GM23338 (cell line): ENCODE results near the gene SLC23A1. TPM values are rescaled to one million over a fixed set of nuclear protein-coding genes. Genes with fewer than 3 reads are reported as not detected.
A peak's percentile ranks its signal among the peaks of the same experiment; 100 is the strongest.

Source experiments
- ATAC-seq: fragments of 200-7000 bp; cut with Tn5 transposase; 3 replicates; pipeline ENCODE4 v1.9.1; 2020
- DNase-seq: peaks from one replicate; pipeline ENCODE4 v3.0.0-alpha.2; 2015; ENCODE audit warnings: low spot score
- H2AFZ ChIP-seq: fragments of 200-600 bp; sonication (generic); 2 replicates; pipeline ENCODE4 v1.8.0; 2016; ENCODE audit warnings: antibody characterized with exemption, mild to moderate bottlenecking, moderate library complexity
- H3F3A ChIP-seq: fragments of 200-600 bp; sonication (generic); replicated peaks from 2 replicates; pipeline ENCODE4 v1.8.0; 2017; ENCODE audit warnings: antibody characterized with exemption, mixed run types, low read depth
- H3K27ac ChIP-seq: fragments of 200-600 bp; sonication (generic); 2 replicates; pipeline ENCODE4 v1.6.1; 2016; ENCODE audit warnings: low read depth
- H3K27me3 ChIP-seq: fragments of 200-600 bp; sonication (generic); 2 replicates; pipeline ENCODE4 v1.8.0; 2016; ENCODE audit warnings: mild to moderate bottlenecking, mixed run types, moderate library complexity; ENCODE audit not compliant: insufficient read depth
- H3K36me3 ChIP-seq: fragments of 200-600 bp; sonication (generic); 2 replicates; pipeline ENCODE4 v1.8.0; 2016; ENCODE audit warnings: mild to moderate bottlenecking; ENCODE audit not compliant: insufficient read depth
- H3K4me1 ChIP-seq: fragments of 200-600 bp; sonication (generic); 2 replicates; pipeline ENCODE4 v1.8.0; 2016; ENCODE audit warnings: mild to moderate bottlenecking, moderate library complexity; ENCODE audit not compliant: insufficient read depth
- H3K4me2 ChIP-seq: fragments of 200-600 bp; sonication (generic); 2 replicates; pipeline ENCODE4 v1.7.1; 2017; ENCODE audit warnings: mixed run types
- H3K4me3 ChIP-seq: fragments of 200-600 bp; sonication (generic); 2 replicates; pipeline ENCODE4 v1.6.1; 2016; ENCODE audit warnings: mixed run types
- H3K79me2 ChIP-seq: fragments of 200-600 bp; sonication (generic); replicated peaks from 2 replicates; pipeline ENCODE4 v1.8.0; 2017; ENCODE audit warnings: mild to moderate bottlenecking; ENCODE audit not compliant: insufficient read depth
- H3K9me2 ChIP-seq: fragments of 200-600 bp; sonication (generic); 2 replicates; pipeline ENCODE4 v1.8.0; 2017; ENCODE audit not compliant: insufficient read depth
- H4K20me1 ChIP-seq: fragments of 200-600 bp; sonication (generic); replicated peaks from 2 replicates; pipeline ENCODE4 v1.8.0; 2017; ENCODE audit warnings: mild to moderate bottlenecking; ENCODE audit not compliant: insufficient read depth
- H3K27ac Mint-ChIP-seq: 2 replicates; pipeline ENCODE4 v1.8.0; 2020; ENCODE audit warnings: inconsistent platforms, mild to moderate bottlenecking, moderate library complexity, mixed read lengths
- H3K27me3 Mint-ChIP-seq: 3 replicates; pipeline ENCODE4 v1.8.0; 2022; ENCODE audit warnings: low read depth, mild to moderate bottlenecking, moderate library complexity, mixed read lengths, inconsistent platforms; ENCODE audit not compliant: insufficient read depth, poor library complexity
- H3K36me3 Mint-ChIP-seq: 3 replicates; pipeline ENCODE4 v1.8.0; 2021; ENCODE audit warnings: low read depth, mild to moderate bottlenecking, inconsistent platforms, moderate library complexity, mixed read lengths
- H3K4me1 Mint-ChIP-seq: 3 replicates; pipeline ENCODE4 v1.8.0; 2020; ENCODE audit warnings: mild to moderate bottlenecking, inconsistent platforms, mixed read lengths
- H3K4me3 Mint-ChIP-seq: 3 replicates; pipeline ENCODE4 v1.8.0; 2021; ENCODE audit warnings: moderate library complexity, mild to moderate bottlenecking, inconsistent platforms, mixed read lengths
- H3K9me3 Mint-ChIP-seq: 3 replicates; pipeline ENCODE4 v1.8.0; 2020; ENCODE audit warnings: moderate library complexity, mild to moderate bottlenecking, inconsistent platforms, mixed read lengths
- CTCF ChIP-seq, 2 experiments: fragments of 200-600 bp in 1 of 2; sonication (generic) in 1 of 2; conservative IDR thresholded peaks; 2 replicates each; pipeline versions ENCODE4 v1.5.1 to v1.6.1; 2016 to 2017; ENCODE audit warnings: antibody characterized with exemption in 2 of 2, low read depth in 2 of 2, mild to moderate bottlenecking in 2 of 2, moderate library complexity in 1 of 2
- POLR2AphosphoS5 ChIP-seq: IDR thresholded peaks from 2 replicates; pipeline ENCODE4 v1.6.1; 2016; ENCODE audit warnings: antibody characterized with exemption, low read depth
- REST ChIP-seq: IDR thresholded peaks from one replicate; pipeline ENCODE4 v1.6.1; 2018; ENCODE audit warnings: antibody characterized with exemption; ENCODE audit not compliant: unreplicated experiment
- polyA plus RNA-seq: library from polyadenylated mRNA; unstranded; fragments of >200 nt; fragmentation: Nextera tagmentation; extraction: Ambion mirVana; gene quantifications from 2 replicates; pipeline ENCODE4 v1.2.1, GENCODE V29; 2016
- total RNA-seq: library from RNA; depleted of rRNA; stranded (reverse); fragments of >200 nt; shearing (Covaris generic); gene quantifications from 2 replicates; pipeline ENCODE4 v1.2.3, GENCODE V29; 2014
- TF ChIP-seq, protein P1 (sequence below): fragments of 250-450 bp; sonication (Bioruptor Pico); IDR thresholded peaks from 2 replicates; pipeline ENCODE4 v1.5.0; 2020; ENCODE audit warnings: mild to moderate bottlenecking, moderate library complexity
- TF ChIP-seq, protein P2 (sequence below): IDR thresholded peaks from 2 replicates; pipeline ENCODE4 v1.6.1; 2016; ENCODE audit warnings: antibody characterized with exemption

The SLC23A1 gene
- total and polyA plus RNA-seq, 2 experiments from 2014 or later: 0.29 TPM; not detected in 1

- TF ChIP-seq, protein P1, sequence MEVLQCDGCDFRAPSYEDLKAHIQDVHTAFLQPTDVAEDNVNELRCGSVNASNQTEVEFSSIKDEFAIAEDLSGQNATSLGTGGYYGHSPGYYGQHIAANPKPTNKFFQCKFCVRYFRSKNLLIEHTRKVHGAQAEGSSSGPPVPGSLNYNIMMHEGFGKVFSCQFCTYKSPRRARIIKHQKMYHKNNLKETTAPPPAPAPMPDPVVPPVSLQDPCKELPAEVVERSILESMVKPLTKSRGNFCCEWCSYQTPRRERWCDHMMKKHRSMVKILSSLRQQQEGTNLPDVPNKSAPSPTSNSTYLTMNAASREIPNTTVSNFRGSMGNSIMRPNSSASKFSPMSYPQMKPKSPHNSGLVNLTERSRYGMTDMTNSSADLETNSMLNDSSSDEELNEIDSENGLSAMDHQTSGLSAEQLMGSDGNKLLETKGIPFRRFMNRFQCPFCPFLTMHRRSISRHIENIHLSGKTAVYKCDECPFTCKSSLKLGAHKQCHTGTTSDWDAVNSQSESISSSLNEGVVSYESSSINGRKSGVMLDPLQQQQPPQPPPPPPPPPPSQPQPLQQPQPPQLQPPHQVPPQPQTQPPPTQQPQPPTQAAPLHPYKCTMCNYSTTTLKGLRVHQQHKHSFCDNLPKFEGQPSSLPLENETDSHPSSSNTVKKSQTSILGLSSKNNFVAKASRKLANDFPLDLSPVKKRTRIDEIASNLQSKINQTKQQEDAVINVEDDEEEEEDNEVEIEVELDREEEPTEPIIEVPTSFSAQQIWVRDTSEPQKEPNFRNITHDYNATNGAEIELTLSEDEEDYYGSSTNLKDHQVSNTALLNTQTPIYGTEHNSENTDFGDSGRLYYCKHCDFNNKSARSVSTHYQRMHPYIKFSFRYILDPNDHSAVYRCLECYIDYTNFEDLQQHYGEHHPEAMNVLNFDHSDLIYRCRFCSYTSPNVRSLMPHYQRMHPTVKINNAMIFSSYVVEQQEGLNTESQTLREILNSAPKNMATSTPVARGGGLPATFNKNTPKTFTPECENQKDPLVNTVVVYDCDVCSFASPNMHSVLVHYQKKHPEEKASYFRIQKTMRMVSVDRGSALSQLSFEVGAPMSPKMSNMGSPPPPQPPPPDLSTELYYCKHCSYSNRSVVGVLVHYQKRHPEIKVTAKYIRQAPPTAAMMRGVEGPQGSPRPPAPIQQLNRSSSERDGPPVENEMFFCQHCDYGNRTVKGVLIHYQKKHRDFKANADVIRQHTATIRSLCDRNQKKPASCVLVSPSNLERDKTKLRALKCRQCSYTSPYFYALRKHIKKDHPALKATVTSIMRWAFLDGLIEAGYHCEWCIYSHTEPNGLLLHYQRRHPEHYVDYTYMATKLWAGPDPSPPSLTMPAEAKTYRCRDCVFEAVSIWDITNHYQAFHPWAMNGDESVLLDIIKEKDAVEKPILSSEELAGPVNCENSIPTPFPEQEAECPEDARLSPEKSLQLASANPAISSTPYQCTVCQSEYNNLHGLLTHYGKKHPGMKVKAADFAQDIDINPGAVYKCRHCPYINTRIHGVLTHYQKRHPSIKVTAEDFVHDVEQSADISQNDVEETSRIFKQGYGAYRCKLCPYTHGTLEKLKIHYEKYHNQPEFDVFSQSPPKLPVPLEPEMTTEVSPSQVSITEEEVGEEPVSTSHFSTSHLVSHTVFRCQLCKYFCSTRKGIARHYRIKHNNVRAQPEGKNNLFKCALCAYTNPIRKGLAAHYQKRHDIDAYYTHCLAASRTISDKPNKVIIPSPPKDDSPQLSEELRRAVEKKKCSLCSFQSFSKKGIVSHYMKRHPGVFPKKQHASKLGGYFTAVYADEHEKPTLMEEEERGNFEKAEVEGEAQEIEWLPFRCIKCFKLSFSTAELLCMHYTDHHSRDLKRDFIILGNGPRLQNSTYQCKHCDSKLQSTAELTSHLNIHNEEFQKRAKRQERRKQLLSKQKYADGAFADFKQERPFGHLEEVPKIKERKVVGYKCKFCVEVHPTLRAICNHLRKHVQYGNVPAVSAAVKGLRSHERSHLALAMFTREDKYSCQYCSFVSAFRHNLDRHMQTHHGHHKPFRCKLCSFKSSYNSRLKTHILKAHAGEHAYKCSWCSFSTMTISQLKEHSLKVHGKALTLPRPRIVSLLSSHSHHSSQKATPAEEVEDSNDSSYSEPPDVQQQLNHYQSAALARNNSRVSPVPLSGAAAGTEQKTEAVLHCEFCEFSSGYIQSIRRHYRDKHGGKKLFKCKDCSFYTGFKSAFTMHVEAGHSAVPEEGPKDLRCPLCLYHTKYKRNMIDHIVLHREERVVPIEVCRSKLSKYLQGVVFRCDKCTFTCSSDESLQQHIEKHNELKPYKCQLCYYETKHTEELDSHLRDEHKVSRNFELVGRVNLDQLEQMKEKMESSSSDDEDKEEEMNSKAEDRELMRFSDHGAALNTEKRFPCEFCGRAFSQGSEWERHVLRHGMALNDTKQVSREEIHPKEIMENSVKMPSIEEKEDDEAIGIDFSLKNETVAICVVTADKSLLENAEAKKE (CRISPR knock-in tag): no peak
- TF ChIP-seq POLR2AphosphoS5: no peak
- TF ChIP-seq, protein P2, sequence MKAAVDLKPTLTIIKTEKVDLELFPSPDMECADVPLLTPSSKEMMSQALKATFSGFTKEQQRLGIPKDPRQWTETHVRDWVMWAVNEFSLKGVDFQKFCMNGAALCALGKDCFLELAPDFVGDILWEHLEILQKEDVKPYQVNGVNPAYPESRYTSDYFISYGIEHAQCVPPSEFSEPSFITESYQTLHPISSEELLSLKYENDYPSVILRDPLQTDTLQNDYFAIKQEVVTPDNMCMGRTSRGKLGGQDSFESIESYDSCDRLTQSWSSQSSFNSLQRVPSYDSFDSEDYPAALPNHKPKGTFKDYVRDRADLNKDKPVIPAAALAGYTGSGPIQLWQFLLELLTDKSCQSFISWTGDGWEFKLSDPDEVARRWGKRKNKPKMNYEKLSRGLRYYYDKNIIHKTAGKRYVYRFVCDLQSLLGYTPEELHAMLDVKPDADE: no peak
Observed at GRCh38 chr5:139376364-139376763, 6.7 kb downstream of the SLC23A1 start (continued).

DNA sequence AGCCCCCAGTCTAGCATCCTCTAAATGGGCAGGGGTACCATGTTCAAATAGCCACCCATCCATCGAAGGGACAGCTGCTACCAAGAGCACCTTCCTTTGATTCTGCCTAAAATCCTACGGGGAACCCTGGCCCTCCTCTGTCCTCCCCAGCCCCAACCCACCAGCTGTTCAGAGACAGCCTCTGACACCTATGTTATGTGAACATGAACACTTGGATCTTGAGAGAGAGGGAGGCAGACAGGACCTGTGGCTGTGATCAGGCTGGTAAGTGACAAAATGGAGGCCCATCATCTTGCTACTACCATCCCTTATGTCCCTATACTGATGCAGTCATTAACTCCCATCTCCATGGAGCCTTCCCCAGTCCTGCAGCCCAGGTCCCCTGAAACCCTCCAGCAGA, 8.2 kb downstream of the SLC23A1 start:
- no peak for DNase-seq
- Histone ChIP-seq H3K9me2 (no peaks in the 10 kb centered on the region), H3K79me2 (no peaks in the 10 kb centered on the region), H3F3A (peaks cover 13% of the 10 kb centered on the region), H4K20me1 (no peaks in the 10 kb centered on the region; the same call in 1 of the 2 replicates), H3K4me2 (no peak overlapping the region), H3K36me3 (peaks cover 13% of the 10 kb centered on the region), H3K27me3 (no peaks in the 10 kb centered on the region), H2AFZ (no peak overlapping the region), H3K4me1 (peaks cover 4% of the 10 kb centered on the region; the same call in 1 of the 2 replicates), H3K27ac (no peak overlapping the region), H3K4me3 (no peak overlapping the region)
- peak; percentile 47; the same call in 1 of the 2 replicates for TF ChIP-seq POLR2AphosphoS5
- TF ChIP-seq CTCF (conservative IDR thresholded peaks at IDR 0.05; ENCODE audit: low read depth in 2 of 2): no peak
- TF ChIP-seq REST: no peak
- no peak; the same call in 2 of the 3 replicates for ATAC-seq
- peaks cover 25% of the 10 kb centered on the region; the same call in 2 of the 3 replicates for H3K36me3 Mint-ChIP-seq
- H3K4me1 Mint-ChIP-seq: peaks cover 3% of the 10 kb centered on the region; the same call in 2 of the 3 replicates
- no peak overlapping the region for H3K4me3 Mint-ChIP-seq
- no peak overlapping the region for H3K27ac Mint-ChIP-seq
- H3K9me3 Mint-ChIP-seq: no peaks in the 10 kb centered on the region
- H3K27me3 Mint-ChIP-seq: peaks cover 8% of the 10 kb centered on the region
